Activated CD4-positive, alpha-beta memory T cell treated with anti-CD3 and anti-CD28 coated beads, Interleukin-2, amount 10 ng/mL, durations not matched to agents 7 days and 5 days (primary cell): Measurements from ENCODE around the gene SMAD5. TPM values are rescaled to one million over a fixed set of nuclear protein-coding genes. Genes with fewer than 3 reads are reported as not detected.

Experiments
- CTCF ChIA-PET: fragments of 350-600 bp; sonication (Branson Sonifier 250); formaldehyde crosslinking; loops from one replicate; lab custom pipeline; 2021; ENCODE audit warnings: antibody characterized with exemption, inconsistent platforms; lab: Charles Lee
- POLR2A ChIA-PET: fragments of 350-600 bp; sonication (Branson Sonifier 250); formaldehyde crosslinking; loops from one replicate; lab custom pipeline; 2021; ENCODE audit warnings: antibody characterized with exemption; lab: Charles Lee
- DNase-seq: peaks from one replicate; pipeline ENCODE4 v3.0.0-alpha.2; 2020
- H3K27ac Mint-ChIP-seq: one replicate; pipeline ENCODE4 v1.8.0; 2021; ENCODE audit warnings: mild to moderate bottlenecking, mixed read lengths
- H3K27me3 Mint-ChIP-seq: one replicate; pipeline ENCODE4 v1.8.0; 2021; ENCODE audit warnings: mixed read lengths
- H3K36me3 Mint-ChIP-seq: one replicate; pipeline ENCODE4 v1.8.0; 2021; ENCODE audit warnings: low read depth, mixed read lengths
- H3K4me1 Mint-ChIP-seq: one replicate; pipeline ENCODE4 v1.8.0; 2021; ENCODE audit warnings: mixed read lengths
- H3K4me3 Mint-ChIP-seq: one replicate; pipeline ENCODE4 v1.8.0; 2021; ENCODE audit warnings: mild to moderate bottlenecking, mixed read lengths
- H3K9me3 Mint-ChIP-seq: one replicate; pipeline ENCODE4 v1.8.0; 2021; ENCODE audit warnings: mixed read lengths
- total RNA-seq, 2 experiments: library from RNA; stranded (reverse); gene quantifications; one replicate each; pipeline ENCODE4 v1.2.3, GENCODE V29; 2021

SMAD5 gene
- total RNA-seq, 2 experiments from 2014 or later: 11.5 to 11.8 TPM

DNA sequence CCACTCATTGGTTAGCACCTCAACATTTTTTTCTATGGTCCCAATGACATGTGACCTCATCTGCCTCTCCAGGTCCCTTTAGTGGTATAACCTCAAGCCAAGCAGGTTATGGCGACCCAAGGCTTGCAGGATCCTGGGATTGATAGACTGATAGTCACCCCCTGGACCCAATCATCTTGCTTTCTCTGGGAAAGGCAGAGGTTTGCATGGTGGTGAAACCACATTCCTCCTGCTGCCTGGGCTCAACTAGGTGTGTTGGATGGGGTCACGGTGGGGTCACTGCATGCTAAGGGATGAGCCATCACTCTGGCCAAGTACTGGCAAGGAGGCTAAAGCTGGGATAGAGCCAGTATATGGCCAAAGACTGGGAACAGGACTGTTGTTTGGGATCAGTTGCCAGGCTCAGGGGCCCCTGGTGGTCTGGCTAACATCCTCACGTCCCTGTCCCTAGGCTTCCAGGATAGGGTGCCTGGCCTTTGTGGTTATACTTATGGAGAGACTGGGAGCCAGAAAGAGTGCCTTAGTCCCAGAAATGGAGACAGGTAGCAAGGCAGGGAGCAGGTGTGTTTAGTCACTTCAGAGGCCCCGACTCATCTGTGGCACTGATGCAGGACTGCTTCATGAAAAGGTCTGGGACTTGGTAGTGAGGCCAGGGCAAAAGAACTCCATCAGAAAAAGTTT is 65.0 kb downstream of the SMAD5 start:
- H3K27ac Mint-ChIP-seq: no peak overlapping the region
- H3K36me3 Mint-ChIP-seq: no peaks in the 10 kb centered on the region
- DNase-seq: no peak
- no peak overlapping the region for H3K4me3 Mint-ChIP-seq
- H3K9me3 Mint-ChIP-seq: no peaks in the 10 kb centered on the region
- H3K27me3 Mint-ChIP-seq: peaks cover 38% of the 10 kb centered on the region
- CTCF ChIA-PET: no interaction called here
- POLR2A ChIA-PET: no interaction called here
- H3K4me1 Mint-ChIP-seq: no peaks in the 10 kb centered on the region

GRCh38 chr5:136198453-136198852 is 65.8 kb downstream of the SMAD5 start:
- ChIA-PET CTCF (interaction anchor here (0.9 kb wide), 1 partner anchor 13 kb away, joined by 3 read pairs; no protein-coding TSS in a partner anchor), POLR2A (no interaction called here)
- Mint-ChIP-seq H3K4me1 (no peaks in the 10 kb centered on the region), H3K27me3 (peaks cover 34% of the 10 kb centered on the region), H3K4me3 (no peak overlapping the region), H3K27ac (no peak overlapping the region), H3K36me3 (no peaks in the 10 kb centered on the region), H3K9me3 (no peaks in the 10 kb centered on the region)
- DNase-seq: no peak

DNA sequence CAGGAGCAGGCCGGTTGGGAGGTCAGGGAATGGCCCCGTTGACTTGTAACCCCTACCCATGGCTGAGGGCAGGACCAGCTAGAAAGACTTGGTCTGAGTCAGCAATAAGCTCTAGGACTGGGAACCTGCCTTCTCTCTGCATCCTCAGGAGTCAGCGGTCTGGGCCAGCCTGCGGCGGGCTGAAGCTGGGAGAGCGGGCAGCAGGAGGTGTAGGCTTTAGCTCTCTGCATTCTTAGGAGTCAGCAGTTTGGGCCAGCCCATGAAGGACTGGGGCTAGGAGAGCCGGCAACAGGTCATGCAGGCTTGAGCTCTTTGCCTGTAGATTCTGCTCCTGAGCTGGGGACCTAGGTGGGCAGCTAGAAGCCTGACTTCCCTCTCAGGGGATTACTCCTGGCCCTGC is 66.8 kb downstream of the SMAD5 start:
- peaks cover 26% of the 10 kb centered on the region for H3K27me3 Mint-ChIP-seq
- no peaks in the 10 kb centered on the region for H3K36me3 Mint-ChIP-seq
- POLR2A ChIA-PET: no interaction called here
- CTCF ChIA-PET: no interaction called here
- no peak overlapping the region for H3K4me3 Mint-ChIP-seq
- DNase-seq: no peak
- no peak overlapping the region for H3K27ac Mint-ChIP-seq
- no peaks in the 10 kb centered on the region for H3K9me3 Mint-ChIP-seq
- no peaks in the 10 kb centered on the region for H3K4me1 Mint-ChIP-seq

- no peaks in the 10 kb centered on the region for H3K9me3 Mint-ChIP-seq
- ChIA-PET POLR2A (no interaction called here), CTCF (no interaction called here)
- DNase-seq: no peak
- no peaks in the 10 kb centered on the region for H3K36me3 Mint-ChIP-seq
- no peaks in the 10 kb centered on the region for H3K4me1 Mint-ChIP-seq
- H3K27me3 Mint-ChIP-seq: peaks cover 19% of the 10 kb centered on the region
- no peak overlapping the region for H3K4me3 Mint-ChIP-seq
- H3K27ac Mint-ChIP-seq: no peak overlapping the region
These were observed 67.5 kb downstream of the SMAD5 start for GRCh38 chr5:136200130-136200529.

GRCh38 chr5:136200761-136201160 is 68.1 kb downstream of the SMAD5 start:
- ChIA-PET CTCF (no interaction called here), POLR2A (no interaction called here)
- H3K27me3 Mint-ChIP-seq: peaks cover 14% of the 10 kb centered on the region
- H3K4me3 Mint-ChIP-seq: no peak overlapping the region
- no peaks in the 10 kb centered on the region for H3K36me3 Mint-ChIP-seq
- no peaks in the 10 kb centered on the region for H3K4me1 Mint-ChIP-seq
- DNase-seq: no peak
- H3K9me3 Mint-ChIP-seq: no peaks in the 10 kb centered on the region
- no peak overlapping the region for H3K27ac Mint-ChIP-seq

- DNase-seq: no peak
- no peaks in the 10 kb centered on the region for H3K9me3 Mint-ChIP-seq
- no peak overlapping the region for H3K27ac Mint-ChIP-seq
- no peaks in the 10 kb centered on the region for H3K4me1 Mint-ChIP-seq
- H3K27me3 Mint-ChIP-seq: peaks cover 11% of the 10 kb centered on the region
- no peaks in the 10 kb centered on the region for H3K36me3 Mint-ChIP-seq
- no peak overlapping the region for H3K4me3 Mint-ChIP-seq
- POLR2A ChIA-PET: no interaction called here
- CTCF ChIA-PET: no interaction called here
These were observed 69.2 kb downstream of the SMAD5 start for GRCh38 chr5:136201870-136202269.

DNA sequence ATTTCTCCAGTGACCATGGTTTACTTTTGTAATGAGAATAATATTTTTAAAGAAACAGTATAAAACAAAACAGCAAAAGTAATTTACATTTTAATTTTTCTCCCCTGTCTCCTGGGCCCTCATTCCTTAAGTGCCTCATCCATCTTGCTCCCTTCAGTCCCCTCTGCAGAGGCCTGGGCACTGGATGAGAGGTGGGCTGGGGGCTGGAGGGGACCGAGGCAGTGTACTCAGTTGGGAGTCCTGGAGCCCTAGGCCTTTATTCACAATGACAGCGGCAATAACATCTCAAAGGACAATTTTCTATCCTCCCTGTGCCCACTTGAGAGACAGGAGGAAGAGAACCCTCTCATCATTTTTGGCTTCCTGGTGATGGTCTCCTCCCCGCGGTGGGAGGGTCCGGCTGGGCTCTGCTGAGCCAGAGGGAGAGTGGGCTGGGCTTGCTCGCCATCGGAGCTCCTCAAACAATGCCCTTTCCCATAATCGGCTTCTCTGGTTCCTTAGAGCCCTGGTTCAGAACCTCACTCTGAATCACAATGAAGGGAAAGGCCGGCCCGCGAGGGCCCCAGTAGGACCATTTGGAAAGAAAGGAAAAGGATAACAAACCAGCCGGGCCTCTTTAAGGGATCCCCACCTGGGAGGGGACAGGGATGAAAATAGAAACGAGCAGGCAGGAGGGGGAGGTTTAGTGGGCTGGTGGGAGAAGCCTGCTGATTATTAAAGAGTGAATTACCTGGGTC is 70.0 kb downstream of the SMAD5 start:
- ChIA-PET POLR2A (no interaction called here), CTCF (no interaction called here)
- peak; percentile 6 for DNase-seq
- H3K27ac Mint-ChIP-seq: no peak overlapping the region
- no peaks in the 10 kb centered on the region for H3K36me3 Mint-ChIP-seq
- H3K27me3 Mint-ChIP-seq: peaks cover 11% of the 10 kb centered on the region
- no peaks in the 10 kb centered on the region for H3K9me3 Mint-ChIP-seq
- no peaks in the 10 kb centered on the region for H3K4me1 Mint-ChIP-seq
- H3K4me3 Mint-ChIP-seq: no peak overlapping the region

DNA sequence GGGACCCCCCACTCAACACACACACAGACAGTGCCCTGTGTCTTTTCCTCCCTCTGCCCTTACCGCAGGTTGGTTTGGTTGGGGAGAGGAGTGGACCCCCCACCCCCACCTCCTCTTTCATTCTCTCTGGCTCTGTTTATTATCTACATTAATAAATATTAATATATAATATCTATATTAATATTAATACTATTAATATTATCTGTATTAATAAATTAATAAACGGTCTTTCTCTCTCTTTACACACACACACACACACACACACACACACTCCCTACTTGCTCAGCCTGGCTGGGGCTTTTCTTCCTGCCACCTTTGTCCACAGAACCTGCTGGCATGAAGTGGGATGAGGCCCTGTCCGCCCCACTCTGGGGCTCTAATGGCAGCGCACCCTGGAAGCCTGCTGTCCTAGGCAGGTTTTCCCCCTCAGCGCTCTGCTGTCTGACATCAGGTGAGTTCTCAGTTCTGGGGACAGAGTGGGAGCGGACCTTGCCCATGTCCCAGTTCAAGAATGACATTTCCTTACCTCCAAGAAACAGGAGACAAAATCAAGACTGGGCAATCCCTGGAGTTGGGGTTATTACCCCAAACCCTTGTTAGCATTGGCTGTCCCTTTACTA is 70.8 kb downstream of the SMAD5 start:
- no peak overlapping the region for H3K27ac Mint-ChIP-seq
- no peaks in the 10 kb centered on the region for H3K36me3 Mint-ChIP-seq
- peaks cover 11% of the 10 kb centered on the region for H3K27me3 Mint-ChIP-seq
- H3K4me1 Mint-ChIP-seq: no peaks in the 10 kb centered on the region
- H3K4me3 Mint-ChIP-seq: no peak overlapping the region
- ChIA-PET POLR2A (no interaction called here), CTCF (interaction anchor here (1.1 kb wide), 1 partner anchor 312 kb away, joined by 3 read pairs; no protein-coding TSS in a partner anchor)
- no peaks in the 10 kb centered on the region for H3K9me3 Mint-ChIP-seq
- no peak for DNase-seq

GRCh38 chr5:136205061-136205702 is 72.5 kb downstream of the SMAD5 start:
- no peak overlapping the region for H3K27ac Mint-ChIP-seq
- H3K36me3 Mint-ChIP-seq: no peaks in the 10 kb centered on the region
- peaks cover 9% of the 10 kb centered on the region for H3K27me3 Mint-ChIP-seq
- ChIA-PET CTCF (interaction anchor here (0.6 kb wide), 1 partner anchor 168 kb away, joined by 3 read pairs; no protein-coding TSS in a partner anchor), POLR2A (no interaction called here)
- no peak for DNase-seq
- H3K9me3 Mint-ChIP-seq: no peaks in the 10 kb centered on the region
- no peak overlapping the region for H3K4me3 Mint-ChIP-seq
- H3K4me1 Mint-ChIP-seq: no peaks in the 10 kb centered on the region

- no peak for DNase-seq
- Mint-ChIP-seq H3K36me3 (no peaks in the 10 kb centered on the region), H3K27me3 (peaks cover 10% of the 10 kb centered on the region), H3K9me3 (no peaks in the 10 kb centered on the region), H3K4me3 (no peak overlapping the region), H3K4me1 (no peaks in the 10 kb centered on the region), H3K27ac (no peak overlapping the region)
- CTCF ChIA-PET: no interaction called here
- POLR2A ChIA-PET: no interaction called here
These were observed 73.3 kb downstream of the SMAD5 start for GRCh38 chr5:136205941-136206340.

DNA sequence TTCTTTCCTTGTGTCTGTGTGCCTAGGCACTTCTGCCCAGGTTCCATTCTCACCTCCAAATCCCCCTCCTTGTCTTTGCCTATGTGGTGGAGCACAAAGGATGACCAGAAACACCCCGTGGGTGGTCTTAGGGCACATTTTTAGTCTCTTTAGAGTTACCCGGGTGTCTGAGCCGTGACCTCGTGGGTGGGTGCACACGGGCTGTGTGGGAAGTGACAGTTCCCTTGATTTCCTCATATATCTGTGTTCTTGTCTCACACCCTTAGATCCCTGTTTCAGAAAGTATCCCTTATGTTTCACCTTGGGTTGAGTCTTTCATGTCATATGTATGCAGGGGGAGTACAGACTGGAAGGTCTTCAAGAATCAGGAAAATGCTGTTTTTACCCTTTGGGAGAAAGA is 73.7 kb downstream of the SMAD5 start:
- Mint-ChIP-seq H3K4me1 (no peaks in the 10 kb centered on the region), H3K9me3 (no peaks in the 10 kb centered on the region), H3K4me3 (no peak overlapping the region), H3K27me3 (peaks cover 12% of the 10 kb centered on the region), H3K27ac (no peak overlapping the region), H3K36me3 (no peaks in the 10 kb centered on the region)
- POLR2A ChIA-PET: no interaction called here
- CTCF ChIA-PET: no interaction called here
- DNase-seq: no peak

DNA sequence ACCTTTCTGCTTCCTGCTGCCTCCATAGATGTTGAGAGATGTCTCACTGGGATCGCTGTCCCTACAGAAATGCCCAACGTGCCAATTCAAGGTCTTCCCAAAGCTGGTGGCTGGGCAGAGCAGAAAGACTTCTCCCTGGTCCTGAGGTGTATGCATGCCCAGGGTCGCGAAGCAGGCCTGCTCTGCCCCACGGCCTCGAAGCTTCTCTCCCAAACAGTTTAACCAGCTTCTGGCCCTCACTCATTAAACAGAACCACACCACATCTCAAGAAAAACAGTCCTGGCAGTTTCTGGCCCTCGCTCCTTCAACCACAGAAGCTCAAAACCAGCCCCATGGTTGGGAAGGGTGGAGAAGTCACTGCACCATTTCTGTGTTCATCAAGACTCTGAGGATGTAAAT is 75.0 kb downstream of the SMAD5 start:
- CTCF ChIA-PET: no interaction called here
- no peaks in the 10 kb centered on the region for H3K36me3 Mint-ChIP-seq
- POLR2A ChIA-PET: no interaction called here
- no peak overlapping the region for H3K4me3 Mint-ChIP-seq
- no peak for DNase-seq
- no peaks in the 10 kb centered on the region for H3K9me3 Mint-ChIP-seq
- peaks cover 9% of the 10 kb centered on the region for H3K27me3 Mint-ChIP-seq
- no peak overlapping the region for H3K27ac Mint-ChIP-seq
- H3K4me1 Mint-ChIP-seq: no peaks in the 10 kb centered on the region

DNA sequence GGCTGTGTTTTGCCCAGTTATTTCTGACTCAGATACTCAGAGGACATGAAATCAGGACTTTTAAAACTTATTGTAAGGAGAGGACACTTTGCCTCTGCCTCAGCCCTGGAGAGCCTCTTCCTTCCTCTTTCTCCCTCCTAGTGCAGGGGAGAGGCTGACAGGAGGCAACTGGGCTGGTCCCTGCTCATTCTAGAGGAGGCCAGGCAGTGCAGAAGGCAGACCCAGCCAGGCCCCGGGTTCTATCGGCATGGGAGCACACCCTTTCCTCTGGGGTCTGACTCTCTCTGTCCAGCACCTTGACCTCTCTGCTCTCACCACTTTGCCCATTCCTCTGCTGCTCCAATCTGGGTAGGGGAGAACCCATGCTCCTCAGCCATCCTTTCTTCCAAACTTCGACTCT is 76.3 kb downstream of the SMAD5 start:
- Mint-ChIP-seq H3K4me3 (no peak overlapping the region), H3K27ac (no peak overlapping the region), H3K9me3 (no peaks in the 10 kb centered on the region), H3K4me1 (no peaks in the 10 kb centered on the region), H3K27me3 (peaks cover 8% of the 10 kb centered on the region), H3K36me3 (no peaks in the 10 kb centered on the region)
- ChIA-PET CTCF (no interaction called here), POLR2A (no interaction called here)
- no peak for DNase-seq
